ENCODE data around the gene SUMO1. TPM values are rescaled to one million over a fixed set of nuclear protein-coding genes. Genes with fewer than 3 reads are reported as not detected.

The SUMO1 gene
- polyA plus RNA-seq, 4 donors: 93.6 to 156 (median 114) TPM

- Histone ChIP-seq H3K36me3 (ENCODE audit: control insufficient read depth in 3 of 3, insufficient read depth in 2 of 3, low read depth in 1 of 3, low read length in 3 of 3) (no peaks in the 10 kb centered on the region), H3K4me1 (ENCODE audit: control insufficient read depth in 3 of 3, insufficient read depth in 2 of 3, low read depth in 1 of 3, low read length in 2 of 3) (peaks cover 0 to 13% (median 4%) of the 10 kb centered on the region in 3 donors), H3K27ac (ENCODE audit: low read depth in 1 of 3, low read length in 2 of 3) (no peak overlapping the region), H3K9me3 (ENCODE audit: control insufficient read depth in 2 of 2, insufficient read depth in 1 of 2, low read depth in 1 of 2, low read length in 1 of 2) (no peaks in the 10 kb centered on the region), H3K4me3 (ENCODE audit: low read depth in 1 of 3, low read length in 3 of 3) (no peak overlapping the region), H3K27me3 (ENCODE audit: control insufficient read depth in 3 of 3, insufficient read depth in 3 of 3, low read length in 3 of 3) (peaks cover 0 to 4% (median 0%) of the 10 kb centered on the region in 3 donors)
- WGBS, 3 donors: 85 to 91% (median 89%) methylated on average over 8 of the region's 8 CpGs
- DNase-seq (no peak), FAIRE-seq (no peak)
Measured at GRCh38 chr2:202169832-202170424, 68.5 kb downstream of the SUMO1 start.

- Histone ChIP-seq H3K9me3 (ENCODE audit: control insufficient read depth in 2 of 2, insufficient read depth in 1 of 2, low read depth in 1 of 2, low read length in 1 of 2) (no peaks in the 10 kb centered on the region), H3K27me3 (ENCODE audit: control insufficient read depth in 3 of 3, insufficient read depth in 3 of 3, low read length in 3 of 3) (peaks cover 0 to 4% (median 0%) of the 10 kb centered on the region in 3 donors), H3K36me3 (ENCODE audit: control insufficient read depth in 3 of 3, insufficient read depth in 2 of 3, low read depth in 1 of 3, low read length in 3 of 3) (no peaks in the 10 kb centered on the region), H3K4me3 (ENCODE audit: low read depth in 1 of 3, low read length in 3 of 3) (no peak overlapping the region), H3K4me1 (ENCODE audit: control insufficient read depth in 3 of 3, insufficient read depth in 2 of 3, low read depth in 1 of 3, low read length in 2 of 3) (peaks cover 0 to 21% (median 4%) of the 10 kb centered on the region in 3 donors), H3K27ac (ENCODE audit: low read depth in 1 of 3, low read length in 2 of 3) (no peak overlapping the region)
- DNase-seq: no peak
- no peak for FAIRE-seq
Measured at GRCh38 chr2:202169131-202169530, 69.3 kb downstream of the SUMO1 start.

GRCh38 chr2:202165945-202166344, 72.5 kb downstream of the SUMO1 start:
- Histone ChIP-seq H3K27me3 (ENCODE audit: control insufficient read depth in 3 of 3, insufficient read depth in 3 of 3, low read length in 3 of 3) (no peaks in the 10 kb centered on the region), H3K9me3 (ENCODE audit: control insufficient read depth in 2 of 2, insufficient read depth in 1 of 2, low read depth in 1 of 2, low read length in 1 of 2) (no peaks in the 10 kb centered on the region), H3K4me1 (ENCODE audit: control insufficient read depth in 3 of 3, insufficient read depth in 2 of 3, low read depth in 1 of 3, low read length in 2 of 3) (peaks cover 0 to 21% (median 0%) of the 10 kb centered on the region in 3 donors), H3K27ac (ENCODE audit: low read depth in 1 of 3, low read length in 2 of 3) (no peak overlapping the region), H3K36me3 (ENCODE audit: control insufficient read depth in 3 of 3, insufficient read depth in 2 of 3, low read depth in 1 of 3, low read length in 3 of 3) (no peaks in the 10 kb centered on the region), H3K4me3 (ENCODE audit: low read depth in 1 of 3, low read length in 3 of 3) (no peak overlapping the region)
- FAIRE-seq (no peak), DNase-seq (no peak)
- WGBS, 3 donors: 57 to 89% (median 82%) methylated on average over 1 of the region's 1 CpG

- FAIRE-seq: no peak
- WGBS, 3 donors: 45 to 70% (median 56%) methylated on average over 5 of the region's 5 CpGs
- H3K4me1 ChIP-seq (ENCODE audit: control insufficient read depth in 3 of 3, insufficient read depth in 2 of 3, low read depth in 1 of 3, low read length in 2 of 3): peaks cover 0 to 21% (median 0%) of the 10 kb centered on the region in 3 donors
- DNase-seq: peak; percentile 26 to 66
- peak overlapping the region in 1 of 3 donors; percentile 65 for H3K27ac ChIP-seq (ENCODE audit: low read depth in 1 of 3, low read length in 2 of 3)
- no peaks in the 10 kb centered on the region for H3K36me3 ChIP-seq (ENCODE audit: control insufficient read depth in 3 of 3, insufficient read depth in 2 of 3, low read depth in 1 of 3, low read length in 3 of 3)
- H3K4me3 ChIP-seq (ENCODE audit: low read depth in 1 of 3, low read length in 3 of 3): no peak overlapping the region
- no peaks in the 10 kb centered on the region for H3K27me3 ChIP-seq (ENCODE audit: control insufficient read depth in 3 of 3, insufficient read depth in 3 of 3, low read length in 3 of 3)
- no peaks in the 10 kb centered on the region for H3K9me3 ChIP-seq (ENCODE audit: control insufficient read depth in 2 of 2, insufficient read depth in 1 of 2, low read depth in 1 of 2, low read length in 1 of 2)
Measured at GRCh38 chr2:202165208-202165607, 73.2 kb downstream of the SUMO1 start.

- H3K9me3 ChIP-seq (ENCODE audit: control insufficient read depth in 2 of 2, insufficient read depth in 1 of 2, low read depth in 1 of 2, low read length in 1 of 2): no peaks in the 10 kb centered on the region
- peak overlapping the region in 1 of 3 donors; percentile 65 for H3K27ac ChIP-seq (ENCODE audit: low read depth in 1 of 3, low read length in 2 of 3)
- H3K27me3 ChIP-seq (ENCODE audit: control insufficient read depth in 3 of 3, insufficient read depth in 3 of 3, low read length in 3 of 3): no peaks in the 10 kb centered on the region
- no peaks in the 10 kb centered on the region for H3K36me3 ChIP-seq (ENCODE audit: control insufficient read depth in 3 of 3, insufficient read depth in 2 of 3, low read depth in 1 of 3, low read length in 3 of 3)
- H3K4me1 ChIP-seq (ENCODE audit: control insufficient read depth in 3 of 3, insufficient read depth in 2 of 3, low read depth in 1 of 3, low read length in 2 of 3): peaks cover 0 to 21% (median 0%) of the 10 kb centered on the region in 3 donors
- DNase-seq: peak; percentile 35 to 59
- no peak overlapping the region for H3K4me3 ChIP-seq (ENCODE audit: low read depth in 1 of 3, low read length in 3 of 3)
- WGBS, 3 donors: 47 to 71% (median 65%) methylated on average over 3 of the region's 3 CpGs
- FAIRE-seq: no peak
Measured at GRCh38 chr2:202164411-202164810, 74.0 kb downstream of the SUMO1 start.

- DNase-seq (no peak), FAIRE-seq (no peak)
- Histone ChIP-seq H3K36me3 (ENCODE audit: control insufficient read depth in 3 of 3, insufficient read depth in 2 of 3, low read depth in 1 of 3, low read length in 3 of 3) (no peaks in the 10 kb centered on the region), H3K9me3 (ENCODE audit: control insufficient read depth in 2 of 2, insufficient read depth in 1 of 2, low read depth in 1 of 2, low read length in 1 of 2) (no peaks in the 10 kb centered on the region), H3K4me3 (ENCODE audit: low read depth in 1 of 3, low read length in 3 of 3) (no peak overlapping the region), H3K27me3 (ENCODE audit: control insufficient read depth in 3 of 3, insufficient read depth in 3 of 3, low read length in 3 of 3) (no peaks in the 10 kb centered on the region), H3K4me1 (ENCODE audit: control insufficient read depth in 3 of 3, insufficient read depth in 2 of 3, low read depth in 1 of 3, low read length in 2 of 3) (peaks cover 0 to 21% (median 0%) of the 10 kb centered on the region in 3 donors), H3K27ac (ENCODE audit: low read depth in 1 of 3, low read length in 2 of 3) (no peak overlapping the region)
- 69 to 83% (median 73%) methylated on average over 8 of the region's 8 CpGs for WGBS, 3 donors
Measured at GRCh38 chr2:202161151-202161835, 77.1 kb downstream of the SUMO1 start.

GRCh38 chr2:202158796-202159195, 79.6 kb downstream of the SUMO1 start:
- H3K9me3 ChIP-seq (ENCODE audit: control insufficient read depth in 2 of 2, insufficient read depth in 1 of 2, low read depth in 1 of 2, low read length in 1 of 2): no peaks in the 10 kb centered on the region
- H3K27ac ChIP-seq (ENCODE audit: low read depth in 1 of 3, low read length in 2 of 3): no peak overlapping the region
- H3K27me3 ChIP-seq (ENCODE audit: control insufficient read depth in 3 of 3, insufficient read depth in 3 of 3, low read length in 3 of 3): peaks cover 0 to 2% (median 0%) of the 10 kb centered on the region in 3 donors
- FAIRE-seq (no peak), DNase-seq (no peak)
- no peak overlapping the region for H3K4me3 ChIP-seq (ENCODE audit: low read depth in 1 of 3, low read length in 3 of 3)
- no peaks in the 10 kb centered on the region for H3K4me1 ChIP-seq (ENCODE audit: control insufficient read depth in 3 of 3, insufficient read depth in 2 of 3, low read depth in 1 of 3, low read length in 2 of 3)
- no peaks in the 10 kb centered on the region for H3K36me3 ChIP-seq (ENCODE audit: control insufficient read depth in 3 of 3, insufficient read depth in 2 of 3, low read depth in 1 of 3, low read length in 3 of 3)
- WGBS, 3 donors: 53 to 70% (median 60%) methylated on average over 5 of the region's 5 CpGs

- no peak for FAIRE-seq
- no peaks in the 10 kb centered on the region for H3K4me1 ChIP-seq (ENCODE audit: control insufficient read depth in 3 of 3, insufficient read depth in 2 of 3, low read depth in 1 of 3, low read length in 2 of 3)
- H3K27me3 ChIP-seq (ENCODE audit: control insufficient read depth in 3 of 3, insufficient read depth in 3 of 3, low read length in 3 of 3): peaks cover 0 to 4% (median 0%) of the 10 kb centered on the region in 3 donors
- H3K27ac ChIP-seq (ENCODE audit: low read depth in 1 of 3, low read length in 2 of 3): no peak overlapping the region
- no peaks in the 10 kb centered on the region for H3K36me3 ChIP-seq (ENCODE audit: control insufficient read depth in 3 of 3, insufficient read depth in 2 of 3, low read depth in 1 of 3, low read length in 3 of 3)
- no peaks in the 10 kb centered on the region for H3K9me3 ChIP-seq (ENCODE audit: control insufficient read depth in 2 of 2, insufficient read depth in 1 of 2, low read depth in 1 of 2, low read length in 1 of 2)
- no peak for DNase-seq
- no peak overlapping the region for H3K4me3 ChIP-seq (ENCODE audit: low read depth in 1 of 3, low read length in 3 of 3)
- WGBS, 3 donors: 75 to 83% (median 76%) methylated on average over 4 of the region's 4 CpGs
Measured at GRCh38 chr2:202157211-202157990, 81.0 kb downstream of the SUMO1 start.

Data from small intestine (tissue), 7 donors.